Measurements from ENCODE around the gene RTN4. TPM values are rescaled to one million over a fixed set of nuclear protein-coding genes. Genes with fewer than 3 reads are reported as not detected.

The RTN4 gene
- total RNA-seq, 1 experiment from 2014 or later = 200 TPM

DNA sequence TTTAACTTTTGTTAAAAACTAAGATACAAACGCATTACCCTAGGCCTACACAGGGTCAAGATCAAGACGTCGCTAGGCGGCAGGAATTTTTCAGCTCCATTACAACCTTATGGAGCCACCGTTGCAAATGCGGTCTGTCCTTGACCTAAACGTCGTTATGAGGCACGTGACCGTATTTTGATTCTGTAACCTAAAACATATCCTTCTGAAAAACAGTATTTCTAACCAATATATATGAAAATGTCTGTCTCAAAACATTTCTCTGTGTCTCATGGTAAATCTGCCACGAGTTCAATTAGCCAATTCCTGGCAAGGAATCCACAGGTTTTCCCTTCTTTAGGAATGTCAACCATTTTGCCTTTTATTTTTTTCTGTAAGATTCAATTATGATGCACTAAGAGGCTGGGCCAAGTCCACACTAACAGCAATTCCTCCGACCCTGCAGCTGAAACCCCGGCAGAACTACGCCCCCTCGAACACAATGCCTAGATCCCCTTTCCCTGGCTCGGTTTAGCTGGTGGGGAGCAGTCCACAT is 1.7 kb downstream of the RTN4 start:
- TF ChIP-seq, protein P1, sequence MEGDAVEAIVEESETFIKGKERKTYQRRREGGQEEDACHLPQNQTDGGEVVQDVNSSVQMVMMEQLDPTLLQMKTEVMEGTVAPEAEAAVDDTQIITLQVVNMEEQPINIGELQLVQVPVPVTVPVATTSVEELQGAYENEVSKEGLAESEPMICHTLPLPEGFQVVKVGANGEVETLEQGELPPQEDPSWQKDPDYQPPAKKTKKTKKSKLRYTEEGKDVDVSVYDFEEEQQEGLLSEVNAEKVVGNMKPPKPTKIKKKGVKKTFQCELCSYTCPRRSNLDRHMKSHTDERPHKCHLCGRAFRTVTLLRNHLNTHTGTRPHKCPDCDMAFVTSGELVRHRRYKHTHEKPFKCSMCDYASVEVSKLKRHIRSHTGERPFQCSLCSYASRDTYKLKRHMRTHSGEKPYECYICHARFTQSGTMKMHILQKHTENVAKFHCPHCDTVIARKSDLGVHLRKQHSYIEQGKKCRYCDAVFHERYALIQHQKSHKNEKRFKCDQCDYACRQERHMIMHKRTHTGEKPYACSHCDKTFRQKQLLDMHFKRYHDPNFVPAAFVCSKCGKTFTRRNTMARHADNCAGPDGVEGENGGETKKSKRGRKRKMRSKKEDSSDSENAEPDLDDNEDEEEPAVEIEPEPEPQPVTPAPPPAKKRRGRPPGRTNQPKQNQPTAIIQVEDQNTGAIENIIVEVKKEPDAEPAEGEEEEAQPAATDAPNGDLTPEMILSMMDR (conservative IDR thresholded peaks at IDR 0.05) = no peak; the same call in 2 of the 3 replicates
- peak overlapping the region; percentile 91 for H3K18ac ChIP-seq (ENCODE audit: insufficient read length, low read depth, low read length)
- H3K4ac ChIP-seq (ENCODE audit: low read depth, low read length) = no peak overlapping the region
- H3T11ph ChIP-seq (ENCODE audit: low read length) = no peak overlapping the region
- H2BK20ac ChIP-seq (ENCODE audit: low read depth, low read length, poor library complexity, severe bottlenecking) = no peak overlapping the region
- H3K56ac ChIP-seq (ENCODE audit: insufficient read length, low read depth, low read length) = no peak overlapping the region
- H3K4me1 ChIP-seq (ENCODE audit: insufficient read depth, low read length) = no peaks in the 10 kb centered on the region; the same call in 1 of the 2 replicates
- H2BK15ac ChIP-seq (ENCODE audit: low read depth, low read length) = no peak overlapping the region
- no peak overlapping the region for H2BK120ac ChIP-seq (ENCODE audit: low read depth, low read length, poor library complexity, severe bottlenecking)
- H3K23ac ChIP-seq (ENCODE audit: insufficient read length, low read depth, low read length) = no peak overlapping the region
- H3K79me1 ChIP-seq (ENCODE audit: insufficient read depth, low read depth, low read length, poor library complexity, severe bottlenecking) = no peaks in the 10 kb centered on the region
- no peaks in the 10 kb centered on the region for H3K27me3 ChIP-seq (ENCODE audit: insufficient read depth, low read length)
- H3K4me2 ChIP-seq (ENCODE audit: insufficient read depth, insufficient read length, low read length) = peak overlapping the region; percentile 89
- Mint-ChIP-seq H3K27me3 (ENCODE audit: low read depth) (peaks cover 1% of the 10 kb centered on the region; the same call in 1 of the 2 replicates), H3K4me1 (peaks cover 40 to 41% of the 10 kb centered on the region in 2 experiments), H3K9me3 (no peaks in the 10 kb centered on the region; a peak in 2 of 5 replicates), H3K4me3 (peak overlapping the region; percentile 99), H3K36me3 (ENCODE audit: insufficient read depth in 1 of 3, low read depth in 3 of 3) (peaks cover 0 to 11% (median 6%) of the 10 kb centered on the region in 3 experiments; a peak in 3 of 7 replicates), H3K27ac (peak overlapping the region; percentile 96 to 100 (median 96))
- no peak for DNase-seq
- H4K5ac ChIP-seq (ENCODE audit: insufficient read length, low read depth, low read length) = peak overlapping the region; percentile 35
- H2AFZ ChIP-seq (ENCODE audit: low read length) = no peak overlapping the region
- H4K8ac ChIP-seq (replicated peaks; ENCODE audit: insufficient read length, low read depth, low read length) = no peak overlapping the region
- no peak overlapping the region for H4K91ac ChIP-seq (ENCODE audit: insufficient read length, low read depth, low read length)
- H3K79me2 ChIP-seq (ENCODE audit: insufficient read depth, low read length) = peaks cover 46% of the 10 kb centered on the region
- no peak overlapping the region for H3K27ac ChIP-seq (ENCODE audit: insufficient read length, low read depth, low read length)
- peak overlapping the region; percentile 95 for H3K9ac ChIP-seq (ENCODE audit: extremely low read depth, insufficient read length, low read length)
- no CpG with 5 or more reads among the region's 16 CpGs for WGBS (ENCODE audit: extremely low coverage, insufficient read length, low lambda C conversion rate)
- H2AK5ac ChIP-seq (ENCODE audit: insufficient read length, low read length) = no peak overlapping the region
- H3K23me2 ChIP-seq (ENCODE audit: insufficient read length, low read depth, low read length, poor library complexity, severe bottlenecking) = peaks cover 14% of the 10 kb centered on the region
- no peak overlapping the region for H2BK5ac ChIP-seq (ENCODE audit: insufficient read length, low read length)
- no peak overlapping the region for H2BK12ac ChIP-seq (ENCODE audit: insufficient read length, low read depth, low read length)
- H3K14ac ChIP-seq (ENCODE audit: insufficient read depth, low read length) = peak overlapping the region; percentile 93
- H4K20me1 ChIP-seq (ENCODE audit: control insufficient read depth, insufficient read depth, insufficient read length) = no peaks in the 10 kb centered on the region
- no peaks in the 10 kb centered on the region for H3K9me3 ChIP-seq (ENCODE audit: control insufficient read depth, low read depth, low read length)

All from H9 (cell line).